ENCODE measurements around the gene PUS7L. TPM values are rescaled to one million over a fixed set of nuclear protein-coding genes. Genes with fewer than 3 reads are reported as not detected.

The PUS7L gene
- total and polyA plus RNA-seq, 2 experiments from 2014 or later = 15.0 to 26.8 TPM

- no peaks in the 10 kb centered on the region for H3K27me3 ChIP-seq
- no peaks in the 10 kb centered on the region for H4K20me1 ChIP-seq (ENCODE audit: insufficient read depth, poor library complexity, severe bottlenecking)
- H3K36me3 ChIP-seq (replicated peaks; ENCODE audit: insufficient read depth, low read depth) = no peaks in the 10 kb centered on the region
- 85% methylated on average over 4 of the region's 5 CpGs for WGBS (ENCODE audit: low lambda C conversion rate, missing lambda C conversion rate)
- peak; percentile 8 for DNase-seq (ENCODE audit: low spot score)
- H3K4me2 ChIP-seq = no peak overlapping the region
- no peak overlapping the region for H3K4me3 ChIP-seq
- TF ChIP-seq EZH2 (IDR thresholded peaks at IDR 0.05; ENCODE audit: borderline replicate concordance) (no peak), CTCF (IDR thresholded peaks at IDR 0.05; ENCODE audit: poor library complexity) (peak; percentile 22)
- H3K79me2 ChIP-seq = no peaks in the 10 kb centered on the region
- no peaks in the 10 kb centered on the region for H3K9me3 ChIP-seq (ENCODE audit: low read depth)
- H3K27ac ChIP-seq = no peak overlapping the region
- no peaks in the 10 kb centered on the region for H3K9me2 ChIP-seq (replicated peaks; ENCODE audit: insufficient read depth)
- H2AFZ ChIP-seq = no peak overlapping the region
- H3K4me1 ChIP-seq (ENCODE audit: insufficient read depth) = no peaks in the 10 kb centered on the region
Measured at GRCh38 chr12:43676183-43676813, 82.3 kb downstream of the PUS7L start.

DNA sequence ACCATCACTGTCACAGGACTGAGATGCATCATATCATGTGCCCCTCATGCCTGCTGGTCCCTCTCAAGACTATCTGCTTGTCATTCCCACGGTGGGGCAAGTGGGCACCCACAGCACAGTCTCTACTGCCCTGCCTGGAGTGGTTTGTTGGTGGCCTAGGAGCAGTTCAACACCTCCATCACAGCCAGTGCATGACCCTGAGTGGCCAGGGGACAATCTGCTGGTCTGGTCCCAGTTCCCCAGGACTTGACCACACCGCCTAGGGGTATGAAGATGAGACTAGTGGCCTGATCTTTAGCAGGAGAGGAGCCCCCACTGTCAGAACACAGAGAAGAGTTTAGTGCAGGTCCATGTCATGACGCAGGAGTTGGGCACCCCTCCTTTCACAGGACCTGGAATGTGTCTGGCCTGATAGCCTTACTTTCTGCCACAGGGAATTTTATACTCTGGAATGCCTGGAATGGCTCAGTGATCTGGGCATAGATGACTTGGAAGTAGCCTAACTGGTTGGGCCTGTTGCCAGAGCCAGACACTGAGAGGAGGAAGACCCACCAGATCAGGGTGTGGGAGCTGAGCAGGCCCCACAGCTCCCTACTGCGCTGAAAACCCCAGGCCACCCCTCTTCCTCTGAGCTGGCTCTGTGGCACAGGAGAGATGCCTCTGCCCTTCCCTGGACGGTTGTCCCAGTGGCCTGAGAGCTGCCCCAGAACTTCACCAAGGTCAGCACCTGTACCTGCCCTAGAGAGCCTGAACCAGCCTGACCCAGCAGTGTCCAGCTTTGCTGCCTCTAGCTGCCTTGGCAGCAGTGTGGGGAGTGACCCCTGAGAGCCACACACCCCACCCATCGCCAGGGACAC is 83.3 kb downstream of the PUS7L start:
- Histone ChIP-seq H3K36me3 (replicated peaks; ENCODE audit: insufficient read depth, low read depth) (no peaks in the 10 kb centered on the region), H3K9me3 (ENCODE audit: low read depth) (no peaks in the 10 kb centered on the region), H3K79me2 (no peaks in the 10 kb centered on the region), H3K9me2 (replicated peaks; ENCODE audit: insufficient read depth) (no peaks in the 10 kb centered on the region), H3K4me3 (no peak overlapping the region), H3K27me3 (no peaks in the 10 kb centered on the region), H3K4me2 (no peak overlapping the region), H4K20me1 (ENCODE audit: insufficient read depth, poor library complexity, severe bottlenecking) (no peaks in the 10 kb centered on the region), H2AFZ (no peak overlapping the region), H3K4me1 (ENCODE audit: insufficient read depth) (no peaks in the 10 kb centered on the region), H3K27ac (no peak overlapping the region)
- WGBS (ENCODE audit: low lambda C conversion rate, missing lambda C conversion rate) = 81% methylated on average over 6 of the region's 6 CpGs
- DNase-seq (ENCODE audit: low spot score) = peak; percentile 23
- no peak for TF ChIP-seq EZH2 (IDR thresholded peaks at IDR 0.05; ENCODE audit: borderline replicate concordance)
- no peak for TF ChIP-seq EZH2phosphoT487 (IDR thresholded peaks at IDR 0.05; ENCODE audit: low read depth, severe bottlenecking, unreplicated experiment)
- no peak for TF ChIP-seq CTCF (IDR thresholded peaks at IDR 0.05; ENCODE audit: poor library complexity)

DNA sequence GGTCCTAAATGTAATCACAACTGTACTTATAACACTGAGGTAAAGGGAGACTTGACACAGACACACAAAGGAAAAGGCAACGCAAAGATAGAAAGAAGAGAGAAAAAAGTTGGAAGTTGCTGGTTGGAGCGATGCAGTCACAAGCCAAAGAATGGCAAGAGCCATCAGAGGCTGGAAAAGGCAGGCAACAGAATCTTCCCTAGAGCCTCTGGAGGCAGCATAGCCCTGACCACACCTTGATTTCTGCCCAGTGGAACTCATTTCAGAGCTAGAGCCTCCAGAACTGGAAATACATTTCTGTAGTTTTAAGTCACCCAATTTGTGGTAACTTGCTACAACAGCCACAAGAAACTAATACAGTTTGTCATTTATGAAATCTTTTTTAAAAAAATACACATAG is 89.2 kb downstream of the PUS7L start:
- Histone ChIP-seq H3K4me3 (no peak overlapping the region), H3K9me3 (ENCODE audit: low read depth) (no peaks in the 10 kb centered on the region), H3K27ac (no peak overlapping the region), H3K36me3 (replicated peaks; ENCODE audit: insufficient read depth, low read depth) (no peaks in the 10 kb centered on the region), H2AFZ (no peak overlapping the region), H3K27me3 (no peaks in the 10 kb centered on the region), H3K79me2 (no peaks in the 10 kb centered on the region), H4K20me1 (ENCODE audit: insufficient read depth, poor library complexity, severe bottlenecking) (no peaks in the 10 kb centered on the region), H3K4me2 (no peak overlapping the region), H3K9me2 (replicated peaks; ENCODE audit: insufficient read depth) (no peaks in the 10 kb centered on the region), H3K4me1 (ENCODE audit: insufficient read depth) (no peaks in the 10 kb centered on the region)
- TF ChIP-seq CTCF (IDR thresholded peaks at IDR 0.05; ENCODE audit: poor library complexity) (no peak), EZH2phosphoT487 (IDR thresholded peaks at IDR 0.05; ENCODE audit: low read depth, severe bottlenecking, unreplicated experiment) (no peak), EZH2 (IDR thresholded peaks at IDR 0.05; ENCODE audit: borderline replicate concordance) (no peak)
- WGBS (ENCODE audit: low lambda C conversion rate, missing lambda C conversion rate) = 93% methylated on average over 2 of the region's 2 CpGs
- no peak for DNase-seq (ENCODE audit: low spot score)

Other genes with a start within 250 kb of the PUS7L start
- 0.36 and 1.2 TPM in 2 replicates for gene ADAMTS20, start 206.6 kb downstream of the PUS7L start, total RNA-seq
- gene ADAMTS20, start 206.6 kb downstream of the PUS7L start, polyA plus RNA-seq = 0.45 and 0.47 TPM in 2 replicates
- gene IRAK4, start 161 bp upstream of the PUS7L start, total RNA-seq = 15.9 and 21.9 TPM in 2 replicates
- gene IRAK4, start 161 bp upstream of the PUS7L start, polyA plus RNA-seq = 5.1 and 9.0 TPM in 2 replicates
- 144 and 162 TPM in 2 replicates for gene TWF1, start 47.5 kb upstream of the PUS7L start, total RNA-seq
- gene TWF1, start 47.5 kb upstream of the PUS7L start, polyA plus RNA-seq = 55.3 and 66.0 TPM in 2 replicates
- gene TMEM117, start 77.3 kb upstream of the PUS7L start, total RNA-seq = 45.4 and 47.1 TPM in 2 replicates
- gene TMEM117, start 77.3 kb upstream of the PUS7L start, polyA plus RNA-seq = 12.4 and 15.6 TPM in 2 replicates

All from hepatocyte (in vitro differentiated cells).